HG02798 (cell line): ENCODE measurements around the gene BRME1.
"Not testable (repeated sequence)": the region's sequence is repeated elsewhere in the genome, so short reads cannot be mapped to it uniquely, and the experiment has no call there.

Source experiments
- ATAC-seq: cut with Tn5 transposase; IDR thresholded peaks from one replicate; pipeline ENCODE4 v1.9.1; 2021; ENCODE audit warnings: mild to moderate bottlenecking; ENCODE audit not compliant: unreplicated experiment, poor library complexity

The BRME1 gene

DNA sequence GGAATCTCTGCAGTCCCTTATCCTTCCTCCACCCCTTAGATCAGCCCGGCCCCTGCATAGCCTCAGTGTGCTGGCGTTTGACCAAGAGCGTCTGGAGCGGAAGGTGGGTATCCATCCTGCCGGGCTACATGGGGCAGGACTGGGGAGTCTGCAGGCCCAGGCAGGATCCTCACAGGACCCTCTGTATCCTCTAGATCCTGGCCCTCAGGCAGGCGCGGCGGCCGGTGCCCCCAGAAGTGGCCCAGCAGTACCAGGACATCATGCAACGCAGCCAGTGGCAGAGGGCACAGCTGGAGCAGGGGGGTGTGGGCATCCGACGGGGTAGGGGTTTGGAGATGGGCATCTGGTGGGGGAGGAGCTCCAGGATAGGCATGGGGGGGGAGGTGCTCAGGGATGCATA lies 23.4 kb upstream of the BRME1 start:
- no peak for ATAC-seq

GRCh38 chr19:13926715-13927114 lies 20.8 kb upstream of the BRME1 start:
- no peak for ATAC-seq

GRCh38 chr19:13926010-13926409 lies 20.1 kb upstream of the BRME1 start:
- ATAC-seq: no peak

DNA sequence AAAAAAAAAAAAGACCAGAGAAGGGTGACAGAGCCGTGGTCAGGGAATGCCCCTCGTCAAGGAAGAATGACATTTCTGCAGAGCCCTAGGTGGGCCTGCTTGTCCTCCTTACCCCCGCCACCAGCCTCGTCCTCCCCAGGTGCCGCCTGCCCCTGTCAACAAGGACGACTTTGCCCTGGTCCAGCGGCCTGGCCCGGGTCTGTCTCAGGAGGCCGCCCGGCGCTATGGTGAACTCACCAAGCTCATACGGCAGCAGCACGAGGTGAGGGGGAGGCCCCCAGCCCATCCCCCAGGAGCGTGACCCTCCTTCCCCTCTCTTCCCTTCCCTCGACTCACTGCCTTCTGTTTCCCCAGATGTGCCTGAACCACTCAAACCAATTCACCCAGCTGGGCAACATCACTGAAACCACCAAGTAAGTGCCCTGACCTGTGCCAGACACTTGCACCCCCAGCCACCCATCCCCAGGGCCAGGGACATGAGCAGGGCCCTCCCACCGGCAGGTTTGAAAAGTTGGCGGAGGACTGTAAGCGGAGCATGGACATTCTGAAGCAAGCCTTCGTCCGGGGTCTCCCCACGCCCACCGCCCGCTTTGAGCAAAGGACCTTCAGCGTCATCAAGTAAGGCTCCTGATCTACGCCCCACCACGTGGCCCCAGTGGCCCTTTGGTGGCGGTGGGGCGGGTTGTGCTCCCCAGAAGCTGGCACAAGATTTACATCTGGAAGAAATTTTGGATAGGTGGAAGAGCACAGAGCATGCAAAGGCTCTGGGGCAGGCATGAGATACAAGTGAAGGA lies 17.5 kb upstream of the BRME1 start:
- ATAC-seq: no peak

DNA sequence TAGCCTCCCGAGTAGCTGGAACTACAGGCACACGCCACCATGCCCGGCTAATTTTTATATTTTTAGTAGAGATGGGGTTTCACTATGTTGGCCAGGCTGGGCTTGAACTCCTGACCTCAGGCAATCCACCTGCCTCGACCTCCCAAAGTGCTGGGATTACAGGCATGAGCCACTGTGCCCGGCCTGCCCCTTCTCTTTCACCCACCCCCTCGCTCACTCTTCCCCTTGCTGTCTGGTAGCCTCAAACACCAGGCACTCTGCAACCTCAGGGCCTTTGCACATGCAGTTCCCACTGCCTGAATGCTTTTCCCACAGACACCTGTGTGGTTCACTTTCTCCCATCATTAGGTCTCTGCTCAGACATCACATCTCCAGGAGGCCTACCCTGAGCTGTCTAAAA lies 16.2 kb upstream of the BRME1 start:
- ATAC-seq: not testable (repeated sequence)

DNA sequence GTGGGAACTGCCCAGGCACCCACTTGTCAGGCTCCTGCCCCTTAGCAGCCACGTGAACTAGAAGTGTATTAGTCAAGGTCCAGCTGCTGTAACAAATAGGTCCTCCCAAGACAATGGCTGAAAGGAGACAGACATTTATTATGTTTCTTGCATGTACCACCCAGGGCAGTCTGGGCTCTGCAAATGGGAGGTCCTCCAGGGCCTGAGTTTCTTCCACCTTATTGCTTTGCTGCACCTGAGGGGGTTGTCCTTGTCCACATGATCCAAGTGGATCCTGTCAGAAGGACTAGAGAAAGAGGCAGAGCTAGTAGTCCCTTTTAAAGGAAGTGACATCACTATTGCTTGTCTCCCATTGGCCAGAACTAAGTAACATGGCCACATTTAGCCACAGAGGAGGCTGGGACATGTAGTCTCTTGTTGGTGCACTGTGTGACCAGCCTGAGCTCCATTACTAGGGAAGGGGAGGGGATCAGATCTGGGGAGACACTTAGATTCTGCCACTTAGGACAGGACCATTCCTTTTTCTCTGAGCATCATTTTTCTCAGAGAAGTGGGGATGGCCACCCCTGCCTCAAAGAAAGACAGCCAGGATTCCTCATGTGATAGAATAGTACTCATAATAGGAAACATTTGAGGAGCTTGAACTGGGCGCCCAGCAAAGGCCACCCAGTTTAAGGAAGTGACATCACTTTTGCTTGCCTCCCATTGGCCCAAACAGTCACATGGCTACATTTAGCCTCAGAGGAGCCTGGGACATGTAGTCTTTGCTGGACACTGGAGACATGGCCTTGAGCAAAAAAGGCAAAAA lies 15.2 kb upstream of the BRME1 start:
- no peak for ATAC-seq

DNA sequence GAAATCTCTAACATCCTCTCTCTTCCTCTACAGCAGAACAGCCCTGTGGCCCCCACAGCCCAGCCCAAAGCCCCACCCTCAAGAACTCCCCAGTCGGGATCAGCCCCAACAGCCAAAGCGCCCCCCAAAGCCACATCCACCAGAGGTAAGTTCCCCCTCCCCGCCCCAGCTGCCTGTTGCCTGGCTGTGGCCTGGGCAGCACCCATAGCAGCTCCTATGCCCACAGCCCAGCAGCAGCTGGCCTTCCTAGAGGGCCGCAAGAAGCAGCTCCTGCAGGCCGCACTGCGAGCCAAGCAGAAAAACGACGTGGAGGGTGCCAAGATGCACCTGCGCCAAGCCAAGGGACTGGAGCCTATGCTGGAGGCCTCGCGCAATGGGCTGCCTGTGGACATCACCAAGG lies 14.6 kb upstream of the BRME1 start:
- no peak for ATAC-seq

GRCh38 chr19:13918726-13919411 lies 13.0 kb upstream of the BRME1 start:
- ATAC-seq: no peak

GRCh38 chr19:13917888-13918406 lies 12.0 kb upstream of the BRME1 start:
- no peak for ATAC-seq

DNA sequence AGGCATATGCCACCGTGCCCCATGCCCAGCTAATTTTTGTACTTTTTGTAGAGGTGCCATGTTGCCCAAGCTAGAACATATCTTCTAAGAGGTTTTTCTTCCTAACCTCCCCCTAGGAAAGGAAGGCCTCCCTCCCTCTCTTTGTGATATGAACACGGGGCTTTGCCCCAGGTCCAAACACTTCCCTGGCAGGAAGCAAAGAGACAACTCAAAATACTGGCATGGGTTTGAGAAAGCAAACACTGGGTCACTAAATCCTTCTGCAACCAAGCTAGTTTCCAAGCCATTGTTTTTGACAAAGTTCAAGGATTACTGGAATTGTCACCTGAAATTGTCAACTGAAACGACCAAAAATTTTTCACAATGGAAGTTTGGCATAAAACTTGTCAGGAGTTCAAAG lies 8.9 kb upstream of the BRME1 start:
- no peak for ATAC-seq

DNA sequence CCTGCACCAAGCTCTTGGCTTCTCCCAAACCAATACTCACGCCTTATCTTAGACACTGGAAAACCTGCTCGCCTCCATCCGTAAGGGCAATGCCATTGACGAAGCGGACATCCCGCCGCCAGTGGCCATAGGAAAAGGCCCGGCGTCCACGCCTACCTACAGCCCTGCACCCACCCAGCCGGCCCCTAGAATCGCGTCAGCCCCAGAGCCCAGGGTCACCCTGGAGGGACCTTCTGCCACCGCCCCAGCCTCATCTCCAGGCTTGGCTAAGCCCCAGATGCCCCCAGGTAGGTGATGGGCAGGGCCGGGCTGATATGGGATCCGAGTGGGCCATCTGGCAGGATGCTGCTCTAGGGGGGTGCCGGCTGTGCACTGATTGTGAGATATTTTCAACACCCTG lies 7.4 kb upstream of the BRME1 start:
- no peak for ATAC-seq

GRCh38 chr19:13909430-13909829 lies 3.5 kb upstream of the BRME1 start:
- no peak for ATAC-seq

GRCh38 chr19:13908674-13909073 lies 2.8 kb upstream of the BRME1 start:
- ATAC-seq: no peak

- no peak for ATAC-seq
Observed at GRCh38 chr19:13906910-13907309, 993 bp upstream of the BRME1 start.

DNA sequence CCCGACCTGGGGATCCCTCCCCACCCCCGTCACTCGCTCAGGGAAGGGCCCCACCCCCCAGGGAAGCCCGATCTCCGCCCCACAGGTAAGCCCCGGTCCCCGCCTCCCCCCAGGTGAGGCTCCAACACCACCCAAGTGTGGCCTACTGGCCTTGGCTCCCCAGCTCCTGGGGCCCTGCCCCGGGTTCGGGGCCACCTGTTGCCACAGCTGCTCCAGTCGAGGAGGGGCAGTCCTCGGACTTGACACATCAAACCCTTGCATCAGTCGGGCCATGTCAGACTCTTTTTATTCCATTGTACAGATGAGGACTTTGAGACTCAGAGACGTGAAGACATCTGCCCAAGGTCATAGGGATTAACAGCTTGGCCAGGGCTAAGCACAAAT lies 596 bp upstream of the BRME1 start:
- ATAC-seq: no peak

GRCh38 chr19:13902993-13903555 lies 2.8 kb downstream of the BRME1 start:
- no peak for ATAC-seq

GRCh38 chr19:13899912-13900584 lies 5.9 kb downstream of the BRME1 start:
- no peak for ATAC-seq

DNA sequence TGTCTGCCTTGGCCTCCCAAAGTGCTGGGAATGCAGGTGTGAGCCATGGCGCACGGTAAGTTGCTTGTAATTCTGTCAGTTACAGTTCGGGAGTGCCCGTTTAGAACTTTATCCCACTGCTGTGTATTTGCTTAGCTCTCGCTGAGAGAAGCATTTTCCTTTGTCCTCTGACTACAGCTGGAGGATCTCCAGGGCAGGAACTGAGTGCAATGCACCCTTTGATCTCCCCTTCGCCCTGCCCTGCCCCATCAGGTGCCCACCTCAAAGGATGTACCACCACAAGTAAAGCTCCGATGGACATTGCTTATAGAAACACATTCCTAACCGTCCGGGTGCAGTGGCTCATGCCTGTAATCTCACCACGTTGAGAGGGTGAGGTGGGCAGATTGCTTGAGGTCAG lies 6.5 kb downstream of the BRME1 start:
- no peak for ATAC-seq

- ATAC-seq: no peak
Observed at GRCh38 chr19:13896227-13896626, 9.7 kb downstream of the BRME1 start.

GRCh38 chr19:13894552-13894951 lies 11.4 kb downstream of the BRME1 start:
- ATAC-seq: no peak
